SK-N-SH (cell line): ENCODE measurements around the gene MACROD2. TPM values are rescaled to one million over a fixed set of nuclear protein-coding genes. Genes with fewer than 3 reads are reported as not detected.

Experiments
- CTCF ChIA-PET: fragments of 300-600, 350-600 bp; formaldehyde crosslinking; extraction: SDS; loops from one replicate; lab custom pipeline; 2021; lab: Yijun Ruan, JAX
- POLR2A ChIA-PET: fragments of 350-600 bp; sonication (Branson Sonifier 250); formaldehyde crosslinking; extraction: SDS; loops from one replicate; lab custom pipeline; 2020; ENCODE audit warnings: antibody characterized with exemption, inconsistent platforms; lab: Yijun Ruan, JAX
- DNase-seq: peaks from one replicate; pipeline ENCODE4 v3.0.0; 2012
- H2AFZ ChIP-seq: fragments of 200-600 bp; sonication (generic); 2 replicates; pipeline ENCODE4 v1.8.1; 2016; ENCODE audit warnings: antibody characterized with exemption, mild to moderate bottlenecking, low read depth
- H3F3A ChIP-seq: fragments of 200-600 bp; sonication (generic); replicated peaks from 2 replicates; pipeline ENCODE3; 2016; ENCODE audit warnings: antibody characterized with exemption, mild to moderate bottlenecking; ENCODE audit not compliant: insufficient read depth
- H3K27ac ChIP-seq, 2 experiments: fragments of 200-500 bp in 1 of 2; fragments of 200-600 bp in 1 of 2; sonication (Bioruptor generic) in 1 of 2; sonication (generic), shearing (Covaris generic) in 1 of 2; 2 replicates each; pipeline versions ENCODE4 v1.5.1 to v1.6.1; 2014 to 2016; ENCODE audit warnings: low read depth in 2 of 2, inconsistent platforms in 1 of 2, low read length in 1 of 2, mild to moderate bottlenecking in 1 of 2, mixed read lengths in 1 of 2
- H3K27me3 ChIP-seq: fragments of 200-600 bp; sonication (generic), shearing (Covaris generic); 2 replicates; pipeline ENCODE4 v1.6.1; 2016; ENCODE audit warnings: mixed run types; ENCODE audit not compliant: insufficient read depth
- H3K36me3 ChIP-seq, 2 experiments: fragments of 200-500 bp in 1 of 2; fragments of 200-600 bp in 1 of 2; sonication (Bioruptor generic) in 1 of 2; sonication (generic) in 1 of 2; replicated peaks in 1 of 2; 2 replicates each; pipeline versions ENCODE3 to v1.5.1; 2014 to 2016; ENCODE audit warnings: low read length in 1 of 2, mild to moderate bottlenecking in 1 of 2; ENCODE audit not compliant: insufficient read depth in 2 of 2, control insufficient read depth in 1 of 2
- H3K4me1 ChIP-seq, 2 experiments: fragments of 200-500 bp in 1 of 2; fragments of 200-600 bp in 1 of 2; sonication (Bioruptor generic) in 1 of 2; sonication (generic), shearing (Covaris generic) in 1 of 2; 2 replicates each; pipeline versions ENCODE4 v1.5.1 to v1.6.1; 2014 to 2016; ENCODE audit warnings: low read depth in 1 of 2, low read length in 1 of 2, mixed run types in 1 of 2; ENCODE audit not compliant: insufficient read depth in 2 of 2, control insufficient read depth in 1 of 2
- H3K4me2 ChIP-seq: fragments of 200-600 bp; sonication (generic), shearing (Covaris generic); 2 replicates; pipeline ENCODE4 v1.6.1; 2017; ENCODE audit warnings: mixed run types
- H3K4me3 ChIP-seq, 2 experiments: fragments of 200-500 bp in 1 of 2; fragments of 200-600 bp in 1 of 2; sonication (Bioruptor generic) in 1 of 2; sonication (generic), shearing (Covaris generic) in 1 of 2; 2 replicates each; pipeline versions ENCODE4 v1.5.1 to v1.8.1; 2014 to 2016; ENCODE audit warnings: low read depth in 2 of 2, inconsistent platforms in 1 of 2, low read length in 1 of 2, mild to moderate bottlenecking in 1 of 2, mixed read lengths in 1 of 2, moderate library complexity in 1 of 2
- H3K79me2 ChIP-seq: fragments of 200-600 bp; sonication (generic); 2 replicates; pipeline ENCODE4 v1.8.1; 2017; ENCODE audit warnings: mild to moderate bottlenecking; ENCODE audit not compliant: insufficient read depth
- H3K9ac ChIP-seq: fragments of 200-600 bp; sonication (generic); 2 replicates; pipeline ENCODE4 v1.6.1; 2017; ENCODE audit warnings: mixed run types
- H3K9me2 ChIP-seq: fragments of 200-600 bp; sonication (generic); 2 replicates; pipeline ENCODE4 v1.6.1; 2017; ENCODE audit warnings: mixed run types
- H3K9me3 ChIP-seq: fragments of 200-600 bp; sonication (generic); 2 replicates; pipeline ENCODE4 v1.6.1; 2017; ENCODE audit warnings: mixed run types, mild to moderate bottlenecking, moderate library complexity
- H4K20me1 ChIP-seq: fragments of 200-600 bp; sonication (generic); 2 replicates; pipeline ENCODE4 v1.6.1; 2017; ENCODE audit warnings: mild to moderate bottlenecking, mixed run types; ENCODE audit not compliant: insufficient read depth
- CHD2 ChIP-seq: fragments of 150-350 bp; IDR thresholded peaks from 2 replicates; pipeline ENCODE4 v1.6.1; 2018; ENCODE audit warnings: low read length; ENCODE audit not compliant: partially characterized antibody
- CTCF ChIP-seq: fragments of 200-600 bp; sonication (generic); IDR thresholded peaks from 2 replicates; pipeline ENCODE4 v1.6.1; 2017; ENCODE audit warnings: antibody characterized with exemption, mild to moderate bottlenecking, moderate library complexity
- ELF1 ChIP-seq: IDR thresholded peaks from 2 replicates; pipeline ENCODE4 v1.4.0; 2012
- EP300 ChIP-seq, 2 experiments: IDR thresholded peaks; 2 replicates each; pipeline versions ENCODE4 v1.4.0 to v1.6.1; 2012; ENCODE audit warnings: borderline replicate concordance in 1 of 2, low read depth in 1 of 2, low read length in 1 of 2
- FOXM1 ChIP-seq: IDR thresholded peaks from 2 replicates; pipeline ENCODE4 v1.4.0; 2012; ENCODE audit warnings: low read depth, mild to moderate bottlenecking
- GABPA ChIP-seq: IDR thresholded peaks from 2 replicates; pipeline ENCODE4 v1.4.0; 2012; ENCODE audit warnings: low read depth, mild to moderate bottlenecking
- GATA2 ChIP-seq: sonication (generic); formaldehyde crosslinking; IDR thresholded peaks from 2 replicates; pipeline ENCODE4 v1.5.0; 2020; ENCODE audit warnings: mild to moderate bottlenecking, missing genetic modification reagents
- MXI1 ChIP-seq: IDR thresholded peaks from 2 replicates; pipeline ENCODE4 v1.6.1; 2012; ENCODE audit warnings: mild to moderate bottlenecking, low read depth, low read length, improper control_type of control experiment
- PBX3 ChIP-seq: IDR thresholded peaks from 2 replicates; pipeline ENCODE4; 2012
- POLR2AphosphoS5 ChIP-seq: IDR thresholded peaks from 2 replicates; pipeline ENCODE4 v1.6.1; 2012; ENCODE audit warnings: low read depth, low read length
- RAD21 ChIP-seq: IDR thresholded peaks from 2 replicates; pipeline ENCODE4 v1.6.1; 2012; ENCODE audit warnings: mild to moderate bottlenecking, low read length
- RCOR1 ChIP-seq: fragments of 150-350 bp; IDR thresholded peaks from 2 replicates; pipeline ENCODE4 v1.6.1; 2017; ENCODE audit warnings: antibody characterized with exemption, low read length
- REST ChIP-seq: IDR thresholded peaks from 2 replicates; pipeline ENCODE4 v1.6.1; 2012; ENCODE audit warnings: mild to moderate bottlenecking, low read depth, low read length, moderate library complexity
- SIN3A ChIP-seq: IDR thresholded peaks from 2 replicates; pipeline ENCODE4 v1.6.1; 2012; ENCODE audit warnings: low read depth, mild to moderate bottlenecking, low read length, moderate library complexity, borderline replicate concordance
- TAF1 ChIP-seq: IDR thresholded peaks from 2 replicates; pipeline ENCODE4 v1.6.1; 2012; ENCODE audit warnings: low read depth, mild to moderate bottlenecking, low read length, moderate library complexity, borderline replicate concordance
- TEAD4 ChIP-seq: IDR thresholded peaks from 2 replicates; pipeline ENCODE4 v1.4.0; 2012; ENCODE audit warnings: mild to moderate bottlenecking, borderline replicate concordance; ENCODE audit not compliant: insufficient read depth
- YY1 ChIP-seq: IDR thresholded peaks from 2 replicates; pipeline ENCODE4 v1.4.0; 2012; ENCODE audit warnings: low read depth, mild to moderate bottlenecking
- WGBS: methylation state at CpG from one replicate; pipeline ENCODE4 v1.1.6; 2017; ENCODE audit warnings: low lambda C conversion rate; 5-methylcytosine and 5-hydroxymethylcytosine counted together
- polyA plus RNA-seq, 3 experiments: library from polyadenylated mRNA; depleted of rRNA; stranded (reverse); fragments of >200 nt; gene quantifications; 2 replicates each; pipeline ENCODE4 v1.2.3, GENCODE V29; 2012
- TF ChIP-seq, protein P1 (sequence below): IDR thresholded peaks from 2 replicates; pipeline ENCODE4 v1.4.0; 2012; ENCODE audit warnings: low read depth, borderline replicate concordance

MACROD2 gene
- polyA plus RNA-seq, 1 of the 3 experiments (the other 2 are of a cell fraction) = 0.33 TPM

- WGBS = 32% methylated on average over 3 of the region's 3 CpGs
- no peak overlapping the region for H3K4me2 ChIP-seq
- no peak overlapping the region for H3K27ac ChIP-seq
- H3K9me3 ChIP-seq = no peaks in the 10 kb centered on the region
- no peak overlapping the region for H3K4me3 ChIP-seq
- no peaks in the 10 kb centered on the region for H3K79me2 ChIP-seq
- DNase-seq = no peak
- TF ChIP-seq YY1 (no peak), RCOR1 (no peak), MXI1 (no peak), SIN3A (no peak), CHD2 (no peak), GABPA (no peak), RAD21 (no peak), FOXM1 (no peak), GATA2 (CRISPR knock-in tag) (no peak), ELF1 (no peak), REST (no peak), TEAD4 (no peak), PBX3 (no peak), EP300 (IDR thresholded peaks at IDR 0.05; ENCODE audit: borderline replicate concordance in 1 of 2, low read depth in 1 of 2, low read length in 1 of 2) (no peak), CTCF (no peak), TAF1 (no peak), POLR2AphosphoS5 (no peak)
- TF ChIP-seq, protein P1, sequence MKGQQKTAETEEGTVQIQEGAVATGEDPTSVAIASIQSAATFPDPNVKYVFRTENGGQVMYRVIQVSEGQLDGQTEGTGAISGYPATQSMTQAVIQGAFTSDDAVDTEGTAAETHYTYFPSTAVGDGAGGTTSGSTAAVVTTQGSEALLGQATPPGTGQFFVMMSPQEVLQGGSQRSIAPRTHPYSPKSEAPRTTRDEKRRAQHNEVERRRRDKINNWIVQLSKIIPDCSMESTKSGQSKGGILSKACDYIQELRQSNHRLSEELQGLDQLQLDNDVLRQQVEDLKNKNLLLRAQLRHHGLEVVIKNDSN = no peak
- TF ChIP-seq, all 33 proteins: peak for 0
- no peaks in the 10 kb centered on the region for H3K4me1 ChIP-seq
- ChIA-PET POLR2A (no interaction called here), CTCF (no interaction called here)
- H2AFZ ChIP-seq = no peak overlapping the region
- H3K9me2 ChIP-seq = no peaks in the 10 kb centered on the region
- no peaks in the 10 kb centered on the region for H3K36me3 ChIP-seq
- no peaks in the 10 kb centered on the region for H4K20me1 ChIP-seq
- H3F3A ChIP-seq = no peaks in the 10 kb centered on the region
- no peak overlapping the region for H3K9ac ChIP-seq
- no peaks in the 10 kb centered on the region for H3K27me3 ChIP-seq
Observed at GRCh38 chr20:15949391-15949790, 1954.1 kb downstream of the MACROD2 start.
